ENCODE measurements around the gene SETD6. TPM values are rescaled to one million over a fixed set of nuclear protein-coding genes. Genes with fewer than 3 reads are reported as not detected.

The SETD6 gene
- total and polyA plus RNA-seq, 2 experiments from 2014 or later = 39.7 to 54.0 TPM

GRCh38 chr16:58472827-58473226, 42.5 kb upstream of the SETD6 start (continued):
- TF ChIP-seq ETS1 (IDR thresholded peaks at IDR 0.05) = no peak
- TF ChIP-seq CTCF (conservative IDR thresholded peaks at IDR 0.05; ENCODE audit: low read depth in 2 of 2) = no peak
- no peak for TF ChIP-seq NANOG (IDR thresholded peaks at IDR 0.05; ENCODE audit: borderline replicate concordance)

GRCh38 chr16:58474296-58474695, 41.0 kb upstream of the SETD6 start:
- Histone ChIP-seq H2AFZ (no peak overlapping the region), H3F3A (replicated peaks; ENCODE audit: low read depth) (no peaks in the 10 kb centered on the region), H3K79me2 (replicated peaks; ENCODE audit: insufficient read depth) (no peaks in the 10 kb centered on the region), H4K20me1 (replicated peaks; ENCODE audit: insufficient read depth) (no peaks in the 10 kb centered on the region), H3K27ac (ENCODE audit: low read depth) (no peak overlapping the region), H3K27me3 (ENCODE audit: insufficient read depth) (no peaks in the 10 kb centered on the region), H3K4me1 (ENCODE audit: insufficient read depth) (peaks cover 14% of the 10 kb centered on the region), H3K4me3 (no peak overlapping the region), H3K36me3 (ENCODE audit: insufficient read depth) (no peaks in the 10 kb centered on the region), H3K4me2 (peak overlapping the region; percentile 64; the same call in 1 of the 2 replicates), H3K9me2 (ENCODE audit: insufficient read depth) (no peaks in the 10 kb centered on the region)
- peak overlapping the region; percentile 2; the same call in 1 of the 2 replicates for H3K27ac Mint-ChIP-seq
- peaks cover 15% of the 10 kb centered on the region for H3K27me3 Mint-ChIP-seq (ENCODE audit: insufficient read depth, low read depth, poor library complexity)
- ATAC-seq (no peak), DNase-seq (ENCODE audit: low spot score) (no peak)
- no peak overlapping the region; the same call in 2 of the 3 replicates for H3K4me3 Mint-ChIP-seq
- H3K4me1 Mint-ChIP-seq = peaks cover 17% of the 10 kb centered on the region
- H3K36me3 Mint-ChIP-seq (ENCODE audit: low read depth) = no peaks in the 10 kb centered on the region
- no peaks in the 10 kb centered on the region for H3K9me3 Mint-ChIP-seq
- TF ChIP-seq CREB1 (CRISPR knock-in tag; IDR thresholded peaks at IDR 0.05; ENCODE audit: low read depth) (no peak), ZNF114 (CRISPR knock-in tag; IDR thresholded peaks at IDR 0.05) (no peak), ZNF462 (CRISPR knock-in tag; IDR thresholded peaks at IDR 0.05) (no peak), REST (IDR thresholded peaks at IDR 0.05; ENCODE audit: unreplicated experiment) (no peak), EZH2 (IDR thresholded peaks at IDR 0.05; ENCODE audit: low read depth, unreplicated experiment) (no peak), NANOG (IDR thresholded peaks at IDR 0.05; ENCODE audit: borderline replicate concordance) (no peak), JUNB (IDR thresholded peaks at IDR 0.05; ENCODE audit: unreplicated experiment) (no peak), ETS1 (IDR thresholded peaks at IDR 0.05) (no peak), STAT1 (IDR thresholded peaks at IDR 0.05; ENCODE audit: unreplicated experiment) (no peak), EZH2phosphoT487 (IDR thresholded peaks at IDR 0.05; ENCODE audit: unreplicated experiment) (no peak)

Data from GM23338 (cell line).